Measurements from ENCODE around the gene UTP4. TPM values are rescaled to one million over a fixed set of nuclear protein-coding genes. Genes with fewer than 3 reads are reported as not detected.

UTP4 gene
- total and polyA plus RNA-seq, 2 of the 8 experiments (the other 6 are each of a cell fraction or from before 2014, with no cell fraction given) = 101 to 118 TPM

GRCh38 chr16:69199382-69199781, 66.9 kb downstream of the UTP4 start:
- H2BK12ac ChIP-seq (ENCODE audit: low read depth, low read length) = no peak overlapping the region
- H4K5ac ChIP-seq (ENCODE audit: insufficient read length, low read depth, low read length) = no peak overlapping the region
- ChIA-PET POLR2A (ENCODE audit: partially characterized antibody) (no interaction called here), CTCF (ENCODE audit: partially characterized antibody) (interaction anchor here (0.6 kb wide), 1 partner anchor 10 kb away, joined by 3 read pairs; no protein-coding TSS in a partner anchor)
- no peaks in the 10 kb centered on the region for H3K4me1 ChIP-seq (replicated peaks in 1 of 4; ENCODE audit: control insufficient read depth in 3 of 4, insufficient read depth in 4 of 4, low read length in 3 of 4)
- H3K4me3 ChIP-seq (ENCODE audit: extremely low read depth in 1 of 4, insufficient read depth in 2 of 4, low read depth in 3 of 4, low read length in 4 of 4) = no peak overlapping the region
- no peak overlapping the region for H3K9ac ChIP-seq (replicated peaks in 1 of 4; ENCODE audit: extremely low read depth in 1 of 4, low read depth in 3 of 4, low read length in 3 of 4)
- no peaks in the 10 kb centered on the region for H3K23me2 ChIP-seq (ENCODE audit: low read depth, low read length)
- no peak overlapping the region for H2AFZ ChIP-seq (ENCODE audit: low read length)
- H3K79me1 ChIP-seq (ENCODE audit: low read depth, low read length) = peaks cover 4% of the 10 kb centered on the region; the same call in 1 of the 2 replicates
- no peak overlapping the region for H2BK120ac ChIP-seq (replicated peaks; ENCODE audit: low read depth, low read length)
- WGBS, 2 experiments (ENCODE audit: extremely low coverage in 1 of 2, insufficient coverage in 1 of 2, insufficient read length in 1 of 2, insufficient replicate concordance in 2 of 2, low coverage in 1 of 2, low lambda C conversion rate in 2 of 2, missing lambda C conversion rate in 1 of 2) = 95% methylated on average over 7 of the region's 7 CpGs; no CpG with 5 or more reads in 1 of the 2 experiments
- H3K27ac ChIP-seq (ENCODE audit: low read depth, low read length) = no peak overlapping the region
- no peak for DNase-seq (ENCODE audit: low read depth in 1 of 2, low spot score in 2 of 2)
- no peaks in the 10 kb centered on the region for H3K9me3 ChIP-seq (ENCODE audit: insufficient read depth in 2 of 2, low read depth in 1 of 2, low read length in 1 of 2)
- FAIRE-seq = no peak
- H2BK20ac ChIP-seq (ENCODE audit: low read length) = no peak overlapping the region
- no peak overlapping the region for H3K56ac ChIP-seq (replicated peaks; ENCODE audit: insufficient read length, low read depth, low read length)
- H3K23ac ChIP-seq (ENCODE audit: insufficient read length) = no peak overlapping the region
- H3K4ac ChIP-seq (replicated peaks; ENCODE audit: insufficient read length, low read depth, low read length) = no peak overlapping the region
- no peaks in the 10 kb centered on the region for H3K27me3 ChIP-seq (replicated peaks in 1 of 4; ENCODE audit: control insufficient read depth in 3 of 4, extremely low read depth in 1 of 4, insufficient read depth in 3 of 4, low read length in 3 of 4)
- H3K14ac ChIP-seq (ENCODE audit: insufficient read length) = no peak overlapping the region
- no peak overlapping the region for H4K91ac ChIP-seq (replicated peaks; ENCODE audit: insufficient read length, low read length)
- no peak overlapping the region for H3K18ac ChIP-seq (ENCODE audit: extremely low read depth, low read length)
- no peaks in the 10 kb centered on the region for H4K20me1 ChIP-seq (replicated peaks in 1 of 2; ENCODE audit: control insufficient read depth in 1 of 2, insufficient read depth in 2 of 2, low read length in 2 of 2)
- peaks cover 0 to 24% of the 10 kb centered on the region in 2 experiments; a peak in 2 of 4 replicates for H3K79me2 ChIP-seq (ENCODE audit: control insufficient read depth in 1 of 2, insufficient read depth in 2 of 2, low read length in 2 of 2)
- H4K8ac ChIP-seq (ENCODE audit: extremely low read depth, insufficient read depth, low read length) = no peak overlapping the region
- no peak overlapping the region for H2AK5ac ChIP-seq (ENCODE audit: low read depth, low read length)
- H3K4me2 ChIP-seq (ENCODE audit: insufficient read depth in 1 of 2, low read depth in 2 of 2, low read length in 2 of 2) = no peak overlapping the region
- H3K36me3 ChIP-seq (ENCODE audit: control insufficient read depth in 2 of 4, insufficient read depth in 4 of 4, low read length in 3 of 4) = no peaks in the 10 kb centered on the region
- H2BK5ac ChIP-seq (ENCODE audit: low read depth, low read length) = no peak overlapping the region
- H2BK15ac ChIP-seq (ENCODE audit: low read length) = no peak overlapping the region
- TF ChIP-seq CTCF (IDR thresholded peaks at IDR 0.05; ENCODE audit: control extremely low read depth in 1 of 3, insufficient read depth in 1 of 3, low read depth in 1 of 3, low read length in 3 of 3) = no peak
- no peak for TF ChIP-seq EZH2 (IDR thresholded peaks at IDR 0.05; ENCODE audit: low read depth, low read length, severe bottlenecking)
- no peak for TF ChIP-seq CEBPB (IDR thresholded peaks at IDR 0.05; ENCODE audit: low read depth, low read length)
- TF ChIP-seq PHF8 (conservative IDR thresholded peaks at IDR 0.05; ENCODE audit: low read depth, low read length) = no peak
- no peak for TF ChIP-seq HDAC2 (IDR thresholded peaks at IDR 0.05; ENCODE audit: borderline replicate concordance in 1 of 2, low read depth in 2 of 2, low read length in 2 of 2)
- TF ChIP-seq SIN3A (conservative IDR thresholded peaks at IDR 0.05 in 1 of 2, IDR thresholded peaks at IDR 0.05 in 1 of 2; ENCODE audit: low read depth in 1 of 2, low read length in 2 of 2) = no peak
- no peak for TF ChIP-seq TAF7 (optimal IDR thresholded peaks at IDR 0.05; ENCODE audit: borderline replicate concordance, low read depth, low read length)

All from H1 (cell line).